ENCODE measurements around the gene MBTPS1.
A peak's percentile ranks its signal among the peaks of the same experiment; 100 is the strongest.

Gene MBTPS1

DNA sequence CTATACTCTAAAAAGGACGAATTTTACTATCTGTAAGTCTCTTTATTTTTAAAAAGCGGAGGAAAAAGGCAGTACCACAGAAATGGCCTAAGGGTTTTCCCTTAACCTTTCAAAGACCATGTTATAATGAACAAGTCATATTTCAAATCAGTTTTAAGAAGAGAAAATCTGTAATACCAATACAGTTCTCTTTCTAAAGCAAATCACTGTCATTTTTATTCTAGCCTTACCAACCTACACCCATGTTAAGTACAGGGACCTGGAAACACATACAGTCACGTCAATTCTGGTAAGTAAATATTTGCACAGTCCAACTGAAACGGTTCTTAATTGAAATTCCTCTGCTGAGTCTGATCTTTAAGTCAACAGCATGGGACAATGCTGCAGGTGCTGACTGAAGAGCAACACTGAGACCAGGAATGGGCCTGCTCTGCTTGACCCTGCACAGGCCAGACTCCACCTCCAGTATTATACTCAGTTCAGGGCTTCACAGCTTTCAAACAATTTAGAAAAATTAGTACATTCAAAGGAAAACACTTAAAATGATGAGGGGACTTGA, 20.2 kb downstream of the MBTPS1 start:
- peak; percentile 19 to 80 (median 27) for DNase-seq

DNA sequence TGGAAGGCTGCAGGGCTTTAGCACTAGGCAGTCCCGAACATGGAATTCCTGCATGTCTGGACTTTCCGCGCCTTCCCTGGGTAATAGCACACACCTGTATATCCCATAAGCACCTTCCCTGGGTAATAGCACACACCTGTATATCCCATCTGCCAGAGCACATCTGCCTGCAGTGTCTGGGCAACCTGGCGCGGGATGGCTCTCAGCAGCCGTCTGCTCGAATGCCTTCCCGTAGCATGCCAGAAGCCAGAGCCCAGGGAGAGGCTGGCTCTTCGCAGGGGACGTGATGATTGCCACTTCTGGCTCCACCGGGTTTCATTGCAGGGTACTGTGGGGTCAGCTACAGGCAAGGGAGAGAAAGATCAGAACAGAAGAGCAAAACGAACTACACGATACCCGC, 21.3 kb downstream of the MBTPS1 start:
- no peak for DNase-seq

GRCh38 chr16:84093879-84094270, 22.9 kb downstream of the MBTPS1 start:
- DNase-seq, result no peak

- DNase-seq, result no peak
Measured at GRCh38 chr16:84093120-84093878, 23.4 kb downstream of the MBTPS1 start.

DNA sequence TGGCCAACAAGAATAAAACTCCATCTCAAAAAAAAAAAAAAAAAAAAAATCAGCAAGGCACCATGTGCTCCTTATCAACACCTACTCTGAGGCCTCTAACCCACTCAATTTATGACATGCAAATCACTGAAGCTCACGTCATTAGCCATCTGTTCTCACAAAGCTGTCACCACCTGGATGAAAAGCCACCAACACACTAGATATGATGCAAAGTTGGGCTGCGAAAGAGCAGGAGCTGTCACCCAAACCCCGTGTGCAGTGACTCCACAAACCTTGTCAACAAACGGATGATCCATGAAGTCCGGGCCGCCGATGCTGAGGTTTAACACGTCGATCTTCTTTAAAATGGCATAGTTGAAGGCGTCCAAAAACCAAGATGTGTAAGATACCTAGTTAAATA, 25.3 kb downstream of the MBTPS1 start:
- no peak for DNase-seq

DNA sequence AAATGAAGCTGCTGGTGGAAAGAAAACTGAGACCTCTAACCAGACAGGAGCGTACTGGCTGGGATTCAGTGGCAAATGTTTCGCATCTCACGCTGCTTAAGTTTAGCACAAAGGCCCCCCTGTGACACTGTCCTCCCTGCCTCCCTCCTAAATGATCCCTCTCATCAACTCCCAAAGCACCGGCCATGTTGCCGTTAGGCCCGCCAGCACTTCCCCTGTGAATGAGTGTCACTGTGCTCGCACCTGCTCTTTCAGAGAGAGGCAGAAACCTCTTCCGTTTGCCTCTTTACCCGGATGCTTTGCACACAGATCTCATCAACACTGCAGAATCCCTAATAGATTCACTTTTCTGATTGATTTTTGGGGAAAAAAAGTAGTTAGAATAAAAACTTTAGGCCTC, 26.5 kb downstream of the MBTPS1 start:
- no peak for DNase-seq

- DNase-seq, result no peak
Measured at GRCh38 chr16:84088695-84089395, 27.9 kb downstream of the MBTPS1 start.

DNA sequence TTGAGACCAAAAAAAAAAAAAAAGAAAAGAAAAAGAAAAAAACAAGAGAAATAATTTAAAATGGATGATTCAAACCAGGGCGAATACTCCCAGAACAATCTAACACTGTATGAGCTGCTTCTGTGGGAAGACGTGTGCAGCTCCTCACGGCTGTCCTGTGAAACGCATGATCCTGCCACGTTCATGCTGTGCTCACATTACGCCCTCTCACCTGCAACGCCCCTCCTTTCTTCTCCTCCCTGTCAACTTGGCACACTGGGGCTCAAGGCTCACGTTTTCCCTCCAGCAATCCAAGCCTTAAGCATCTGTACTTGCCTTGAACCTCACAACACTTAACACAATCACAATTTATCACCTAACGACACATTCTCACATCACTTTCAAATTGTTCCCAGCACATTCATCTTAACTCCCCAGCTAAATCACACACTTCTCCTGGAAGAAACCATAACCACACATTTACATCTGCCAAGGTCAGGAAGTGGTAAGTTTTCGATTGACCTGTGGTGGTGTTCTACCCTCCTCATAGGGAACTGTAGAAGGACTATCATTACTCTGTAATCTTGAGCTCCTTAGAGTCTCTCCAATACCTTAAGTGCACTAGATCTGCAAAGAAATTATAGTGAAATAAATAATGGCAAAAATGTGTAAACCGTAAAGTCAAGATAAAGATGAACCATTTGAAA, 29.1 kb downstream of the MBTPS1 start:
- no peak for DNase-seq

- no peak for DNase-seq
Measured at GRCh38 chr16:84087001-84087400, 29.7 kb downstream of the MBTPS1 start.

GRCh38 chr16:84086341-84086740, 30.4 kb downstream of the MBTPS1 start:
- DNase-seq, result no peak

DNA sequence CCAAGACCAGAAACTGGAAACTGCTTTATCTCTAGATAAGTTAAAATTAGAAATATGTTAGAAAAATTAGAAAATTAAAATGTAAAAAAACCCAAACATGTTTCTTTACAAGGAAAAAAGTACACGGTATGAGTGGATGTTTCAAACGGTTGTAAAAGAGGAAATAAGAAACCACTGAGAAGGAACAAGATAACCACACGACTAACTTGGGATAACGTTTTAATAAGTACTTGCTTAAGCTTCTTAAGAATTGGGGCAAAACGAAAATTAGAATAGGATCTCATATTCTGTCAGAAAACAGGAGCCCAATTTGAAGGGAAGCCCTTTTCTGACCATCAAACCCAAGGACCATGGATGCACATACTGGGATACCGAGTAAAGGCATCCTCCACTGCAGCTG, 31.0 kb downstream of the MBTPS1 start:
- no peak for DNase-seq

- DNase-seq, result no peak
Measured at GRCh38 chr16:84085271-84085667, 31.5 kb downstream of the MBTPS1 start.

GRCh38 chr16:84084570-84085270, 32.0 kb downstream of the MBTPS1 start:
- peak; percentile 18 to 66 (median 49) for DNase-seq

- DNase-seq, result no peak
Measured at GRCh38 chr16:84082835-84083569, 33.7 kb downstream of the MBTPS1 start.

DNA sequence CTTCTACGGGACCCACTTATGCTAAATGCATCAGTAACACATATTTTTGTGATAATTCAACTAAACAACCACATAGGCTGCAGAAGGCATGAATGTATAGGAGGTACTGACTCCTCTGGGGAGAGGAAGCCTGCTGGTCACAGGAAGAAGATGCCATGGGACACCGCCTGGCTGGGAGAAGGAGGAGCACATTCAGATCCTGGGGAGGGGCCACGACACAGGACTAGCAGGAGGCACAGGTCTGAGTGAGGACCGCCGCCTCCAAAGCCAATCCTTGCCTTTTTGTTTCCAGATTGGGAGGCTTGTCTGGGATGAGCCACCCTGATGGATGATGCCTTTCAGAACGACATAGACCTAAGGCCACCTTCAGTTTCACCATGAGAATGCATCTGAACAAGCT, 34.6 kb downstream of the MBTPS1 start:
- no peak for DNase-seq

DNA sequence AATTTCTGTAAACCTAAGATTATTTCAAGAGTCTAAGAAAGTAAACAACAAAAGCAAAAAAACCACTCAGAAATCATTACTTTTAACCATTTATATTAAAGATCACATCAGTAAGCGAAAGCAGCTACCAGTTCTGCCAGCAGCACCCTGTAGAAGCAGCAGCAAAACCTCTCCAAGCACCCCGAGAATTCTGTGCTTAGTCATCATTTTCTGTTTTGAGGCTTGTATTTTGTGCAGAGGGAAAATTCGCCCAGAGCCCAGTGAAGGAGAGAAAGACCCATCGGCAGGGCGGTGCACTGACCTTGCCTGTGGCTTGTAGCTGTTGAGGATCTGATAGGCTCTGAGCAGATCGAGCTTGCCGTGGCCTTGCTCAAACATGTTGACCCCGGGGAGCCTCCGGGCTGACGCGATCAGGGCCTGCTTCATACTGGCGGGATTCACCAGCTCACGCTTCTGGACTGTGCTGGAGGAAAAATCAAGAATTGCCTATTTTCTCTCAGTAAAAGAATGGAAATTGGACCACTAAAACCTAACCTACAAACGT, 35.2 kb downstream of the MBTPS1 start:
- DNase-seq, result no peak

DNA sequence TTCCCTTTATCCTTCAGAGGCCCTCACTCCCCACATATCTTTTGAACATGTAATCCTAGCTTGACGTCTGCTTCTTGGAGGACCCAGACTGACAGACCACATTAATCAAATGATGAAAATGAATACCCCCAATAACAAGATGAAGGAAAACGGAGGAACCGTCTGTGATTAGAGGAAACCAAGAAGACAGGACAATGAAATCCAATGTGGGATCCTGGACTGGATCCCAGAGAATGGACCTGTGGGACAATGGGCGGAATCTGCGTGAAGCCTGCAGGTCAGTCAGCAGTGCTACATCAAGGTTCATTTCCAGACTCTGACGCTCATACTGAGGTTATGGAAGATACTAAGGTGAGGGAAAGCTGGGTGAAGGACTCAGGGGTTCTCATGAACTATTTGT, 35.9 kb downstream of the MBTPS1 start:
- DNase-seq, result no peak

DNA sequence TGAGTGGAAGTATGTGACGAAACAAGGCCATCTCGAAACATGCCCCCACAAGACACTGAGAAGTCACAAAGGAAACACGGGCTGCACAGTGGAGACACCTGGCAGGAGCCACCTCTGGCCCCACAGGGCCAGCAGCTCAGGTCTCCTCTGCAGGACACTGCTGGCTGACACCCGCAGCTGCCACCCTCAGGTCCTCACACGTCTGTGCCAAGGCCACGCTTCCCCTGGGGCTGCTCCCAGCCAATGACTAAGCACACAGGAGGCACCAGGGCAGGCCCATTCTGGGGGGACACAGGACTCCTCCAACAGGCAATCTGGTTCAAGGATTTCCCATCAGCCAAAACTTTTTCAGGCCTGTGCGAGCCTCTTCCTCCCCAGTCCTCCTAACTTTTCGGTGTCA, 36.4 kb downstream of the MBTPS1 start:
- no peak for DNase-seq

DNA sequence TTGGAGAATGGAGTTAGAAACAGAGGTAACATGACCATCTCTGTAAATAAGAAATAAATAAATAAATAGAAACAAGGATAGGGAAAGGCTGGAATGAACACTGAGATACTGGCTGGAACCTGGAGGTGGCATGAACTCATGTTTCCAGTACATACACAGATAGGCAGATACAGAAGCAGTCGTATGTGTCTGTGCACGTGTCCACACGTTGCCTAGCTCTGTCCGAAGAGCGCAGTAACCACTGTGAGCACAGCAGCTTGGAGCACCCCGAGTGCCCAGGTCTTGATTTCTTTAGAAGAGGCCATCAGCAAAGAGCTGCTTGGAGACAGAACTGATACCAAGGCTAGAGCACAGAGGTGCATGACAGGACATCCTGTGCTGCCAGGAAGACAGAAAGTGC, 37.1 kb downstream of the MBTPS1 start:
- no peak for DNase-seq

- no peak for DNase-seq
Measured at GRCh38 chr16:84075376-84075775, 41.4 kb downstream of the MBTPS1 start.

- DNase-seq, result no peak
Measured at GRCh38 chr16:84074721-84075120, 42.0 kb downstream of the MBTPS1 start.

DNA sequence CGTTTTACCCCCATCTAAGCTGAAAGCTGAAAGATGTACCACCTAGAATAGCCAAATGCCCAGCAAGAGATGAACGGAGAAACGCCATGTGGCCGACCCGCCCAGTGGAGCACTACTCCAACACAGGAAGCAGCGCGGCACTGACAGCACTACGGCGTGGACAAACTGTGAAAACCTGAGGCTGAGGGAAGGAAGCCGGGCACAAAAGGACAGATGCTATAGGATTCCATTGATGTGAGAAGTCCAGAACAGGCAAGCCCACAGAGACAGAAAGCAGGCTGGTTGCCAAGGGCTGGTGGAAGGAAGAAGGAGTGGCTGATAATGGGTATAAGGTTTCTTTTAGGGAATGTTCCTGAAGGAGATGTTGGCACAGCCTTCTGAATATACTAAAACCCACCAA, 44.7 kb downstream of the MBTPS1 start:
- no peak for DNase-seq

Measured in NCI-H1417 (cell line).